Cardiac muscle cell (in vitro differentiated cells and primary cell): ENCODE data around the gene AIFM1. TPM values are rescaled to one million over a fixed set of nuclear protein-coding genes. Genes with fewer than 3 reads are reported as not detected.

Experiments
- DNase-seq, 2 donors: peaks; one replicate each; pipeline versions ENCODE4 v3.0.0 to v3.0.0-alpha.2; 2010 to 2017; ENCODE audit warnings: low read depth in 1 of 2, low spot score in 1 of 2
- H3K27ac ChIP-seq: fragments of 200-600 bp; sonication (generic); 2 replicates; pipeline ENCODE4 v1.5.1; 2016
- H3K27me3 ChIP-seq: fragments of 200-600 bp; sonication (generic); 2 replicates; pipeline ENCODE4 v1.6.0; 2016; ENCODE audit warnings: control low read depth
- H3K36me3 ChIP-seq: fragments of 200-600 bp; sonication (generic); 2 replicates; pipeline ENCODE4 v1.5.1; 2016; ENCODE audit warnings: control low read depth
- H3K4me1 ChIP-seq: fragments of 200-600 bp; sonication (generic); 2 replicates; pipeline ENCODE4 v1.8.1; 2017; ENCODE audit warnings: low read depth, mild to moderate bottlenecking, mixed run types
- H3K4me3 ChIP-seq: fragments of 200-600 bp; sonication (generic); 2 replicates; pipeline ENCODE4 v1.5.1; 2016; ENCODE audit warnings: mild to moderate bottlenecking
- H3K9me3 ChIP-seq: fragments of 200-600 bp; sonication (generic); 2 replicates; pipeline ENCODE4 v1.5.1; 2017; ENCODE audit warnings: low read depth, mild to moderate bottlenecking, control low read depth
- CTCF ChIP-seq: IDR thresholded peaks from 2 replicates; pipeline ENCODE4 v1.5.1; 2012; ENCODE audit warnings: low read depth, mild to moderate bottlenecking, low read length
- polyA plus RNA-seq: library from polyadenylated mRNA; unstranded; fragments of >200 nt; fragmentation: Nextera tagmentation; extraction: Ambion mirVana; gene quantifications from 2 replicates; pipeline ENCODE4 v1.2.1, GENCODE V29; 2016
- total RNA-seq: library from RNA; depleted of rRNA; stranded (reverse); fragments of >200 nt; gene quantifications from 2 replicates; pipeline ENCODE4 v1.2.3, GENCODE V29; 2016

The AIFM1 gene
- total and polyA plus RNA-seq, 2 experiments from 2014 or later, result 53.6 to 184 TPM

- H3K4me1 ChIP-seq, result no peaks in the 10 kb centered on the region
- DNase-seq, result no peak
- no peak overlapping the region for H3K27ac ChIP-seq
- H3K36me3 ChIP-seq, result no peaks in the 10 kb centered on the region
- no peaks in the 10 kb centered on the region for H3K27me3 ChIP-seq
- TF ChIP-seq CTCF, result no peak
- peaks cover 3% of the 10 kb centered on the region for H3K9me3 ChIP-seq
- no peak overlapping the region for H3K4me3 ChIP-seq
These were observed 31.8 kb upstream of the AIFM1 start for GRCh38 chrX:130197464-130197863.

GRCh38 chrX:130196466-130196865 is 30.8 kb upstream of the AIFM1 start:
- Histone ChIP-seq H3K27me3 (no peaks in the 10 kb centered on the region), H3K4me3 (no peak overlapping the region), H3K4me1 (no peaks in the 10 kb centered on the region), H3K9me3 (peaks cover 3% of the 10 kb centered on the region), H3K36me3 (no peaks in the 10 kb centered on the region), H3K27ac (no peak overlapping the region)
- no peak for DNase-seq
- TF ChIP-seq CTCF, result no peak

GRCh38 chrX:130190801-130191200 is 25.2 kb upstream of the AIFM1 start:
- DNase-seq, result no peak
- TF ChIP-seq CTCF, result no peak
- no peak overlapping the region for H3K27ac ChIP-seq
- H3K4me3 ChIP-seq, result no peak overlapping the region
- no peaks in the 10 kb centered on the region for H3K36me3 ChIP-seq
- H3K27me3 ChIP-seq, result no peaks in the 10 kb centered on the region
- H3K4me1 ChIP-seq, result no peaks in the 10 kb centered on the region
- H3K9me3 ChIP-seq, result peaks cover 3% of the 10 kb centered on the region

DNA sequence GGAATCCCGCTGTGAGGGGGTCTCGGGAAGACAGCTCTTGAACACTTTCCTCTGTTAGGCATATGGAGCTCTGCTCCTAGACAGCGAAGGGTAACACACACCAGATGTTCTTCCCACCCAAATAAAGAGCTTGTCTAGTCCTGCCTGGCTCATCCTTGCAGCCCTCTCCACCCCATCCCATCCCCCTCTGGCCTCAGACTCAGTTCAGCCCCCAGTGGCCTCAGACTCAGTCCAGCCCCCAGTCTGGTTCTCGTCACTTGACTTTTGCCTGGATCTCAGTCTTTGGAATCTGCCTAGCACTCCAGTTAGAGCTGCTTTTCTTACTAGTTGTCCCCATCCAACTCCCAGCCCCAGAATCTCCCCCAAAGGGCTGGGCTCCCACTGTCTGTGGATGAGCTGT is 21.0 kb upstream of the AIFM1 start:
- TF ChIP-seq CTCF, result no peak
- Histone ChIP-seq H3K27ac (no peak overlapping the region), H3K27me3 (no peaks in the 10 kb centered on the region), H3K4me1 (no peaks in the 10 kb centered on the region), H3K4me3 (no peak overlapping the region), H3K9me3 (no peaks in the 10 kb centered on the region), H3K36me3 (no peaks in the 10 kb centered on the region)
- DNase-seq, result peak in 1 of 2 donors; percentile 14

- H3K27ac ChIP-seq, result no peak overlapping the region
- no peak for DNase-seq
- no peak overlapping the region for H3K4me3 ChIP-seq
- no peaks in the 10 kb centered on the region for H3K9me3 ChIP-seq
- no peaks in the 10 kb centered on the region for H3K4me1 ChIP-seq
- no peak for TF ChIP-seq CTCF
- no peaks in the 10 kb centered on the region for H3K36me3 ChIP-seq
- no peaks in the 10 kb centered on the region for H3K27me3 ChIP-seq
These were observed 19.2 kb upstream of the AIFM1 start for GRCh38 chrX:130184857-130185256.

- Histone ChIP-seq H3K27ac (no peak overlapping the region), H3K27me3 (no peaks in the 10 kb centered on the region), H3K36me3 (no peaks in the 10 kb centered on the region), H3K9me3 (no peaks in the 10 kb centered on the region), H3K4me3 (no peak overlapping the region), H3K4me1 (peaks cover 5% of the 10 kb centered on the region)
- TF ChIP-seq CTCF, result no peak
- DNase-seq, result no peak
These were observed 18.5 kb upstream of the AIFM1 start for GRCh38 chrX:130184168-130184567.
